GM12873 (cell line): Measurements from ENCODE around the gene FAM89A.

Experiments used
- TF ChIP-seq, protein P1 (sequence below): IDR thresholded peaks from 2 replicates; pipeline ENCODE4 v1.5.1; 2012; ENCODE audit warnings: low read depth, mild to moderate bottlenecking, moderate library complexity, low read length, control low read depth; ENCODE audit not compliant: insufficient read depth; ENCODE audit errors: missing control alignments

Gene FAM89A

GRCh38 chr1:231044588-231044987, 4.5 kb upstream of the FAM89A start:
- TF ChIP-seq, protein P1, sequence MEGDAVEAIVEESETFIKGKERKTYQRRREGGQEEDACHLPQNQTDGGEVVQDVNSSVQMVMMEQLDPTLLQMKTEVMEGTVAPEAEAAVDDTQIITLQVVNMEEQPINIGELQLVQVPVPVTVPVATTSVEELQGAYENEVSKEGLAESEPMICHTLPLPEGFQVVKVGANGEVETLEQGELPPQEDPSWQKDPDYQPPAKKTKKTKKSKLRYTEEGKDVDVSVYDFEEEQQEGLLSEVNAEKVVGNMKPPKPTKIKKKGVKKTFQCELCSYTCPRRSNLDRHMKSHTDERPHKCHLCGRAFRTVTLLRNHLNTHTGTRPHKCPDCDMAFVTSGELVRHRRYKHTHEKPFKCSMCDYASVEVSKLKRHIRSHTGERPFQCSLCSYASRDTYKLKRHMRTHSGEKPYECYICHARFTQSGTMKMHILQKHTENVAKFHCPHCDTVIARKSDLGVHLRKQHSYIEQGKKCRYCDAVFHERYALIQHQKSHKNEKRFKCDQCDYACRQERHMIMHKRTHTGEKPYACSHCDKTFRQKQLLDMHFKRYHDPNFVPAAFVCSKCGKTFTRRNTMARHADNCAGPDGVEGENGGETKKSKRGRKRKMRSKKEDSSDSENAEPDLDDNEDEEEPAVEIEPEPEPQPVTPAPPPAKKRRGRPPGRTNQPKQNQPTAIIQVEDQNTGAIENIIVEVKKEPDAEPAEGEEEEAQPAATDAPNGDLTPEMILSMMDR = no peak

GRCh38 chr1:231041719-231042261, 1.7 kb upstream of the FAM89A start:
- TF ChIP-seq, protein P1 = no peak

DNA sequence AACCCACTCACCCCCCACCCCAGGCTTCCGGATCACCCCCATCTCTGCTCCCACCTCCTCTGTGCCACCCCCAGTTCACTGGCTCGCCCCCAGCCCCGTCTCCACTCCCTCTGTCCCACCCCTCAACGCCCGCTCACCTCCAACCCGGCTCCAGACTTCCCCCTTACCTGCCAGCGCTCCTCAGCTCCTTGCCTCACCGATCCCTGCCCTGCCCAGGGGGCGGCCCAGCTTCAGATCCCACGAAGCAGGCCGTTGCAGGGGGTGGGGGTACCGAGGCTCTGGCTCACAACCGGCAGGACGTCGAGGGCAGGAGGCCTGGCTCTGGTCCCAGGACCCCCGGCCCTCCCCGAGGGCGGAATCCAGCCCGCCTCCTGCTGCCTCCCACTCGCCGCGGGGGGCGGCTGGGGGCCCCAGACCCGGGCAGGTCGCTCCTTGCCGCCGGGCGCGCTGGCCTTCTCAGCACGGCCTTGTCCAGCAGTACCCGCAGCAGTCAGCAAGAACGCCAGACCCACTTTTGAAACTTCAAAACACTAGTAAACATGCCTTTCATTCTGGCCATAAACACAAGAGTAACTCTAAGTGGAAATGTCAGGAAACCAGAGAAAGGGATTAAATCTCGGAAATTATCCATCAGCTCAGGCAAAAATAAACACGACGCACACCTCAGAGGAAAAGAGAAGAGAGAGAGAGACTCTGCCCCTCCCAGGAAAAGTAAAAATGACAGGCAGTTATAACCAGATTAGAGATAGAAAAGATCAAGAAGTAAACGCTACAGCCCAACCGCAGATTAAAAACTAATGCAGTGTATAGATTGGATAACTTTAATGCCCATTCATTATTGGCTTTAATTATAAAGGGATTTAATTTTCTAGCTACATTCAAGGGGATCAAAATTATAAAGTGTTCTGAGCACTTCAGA, 1.0 kb upstream of the FAM89A start:
- TF ChIP-seq, protein P1 = no peak

GRCh38 chr1:231039161-231040018, 664 bp downstream of the FAM89A start:
- TF ChIP-seq, protein P1 = no peak

- TF ChIP-seq, protein P1 = no peak
Observed at GRCh38 chr1:231037585-231038517, 2.2 kb downstream of the FAM89A start.

DNA sequence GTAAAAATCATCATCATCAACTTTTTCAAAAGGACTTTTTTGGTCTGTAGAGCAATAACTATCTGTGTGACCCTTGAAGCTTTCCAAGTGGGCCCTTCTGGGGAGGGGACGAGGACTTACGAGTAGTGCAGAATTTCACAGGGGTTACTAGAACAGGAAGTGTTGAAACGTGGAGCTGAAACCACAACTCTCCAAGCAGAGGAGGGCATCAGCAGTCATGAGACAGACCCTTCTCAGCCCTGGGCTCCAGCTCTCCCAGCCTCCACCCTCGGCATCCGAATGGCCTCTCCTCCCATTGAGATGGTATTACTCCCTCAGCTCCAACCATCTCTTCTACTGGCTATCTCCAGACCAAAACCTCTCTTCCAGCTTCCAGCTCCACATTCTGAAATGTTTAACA, 3.6 kb downstream of the FAM89A start:
- TF ChIP-seq, protein P1 = no peak
